Aorta (tissue), 5 donors: ENCODE data around the gene KIAA1755. TPM values are rescaled to one million over a fixed set of nuclear protein-coding genes. Genes with fewer than 3 reads are reported as not detected.
"Not testable (repeated sequence)": the region's sequence is repeated elsewhere in the genome, so short reads cannot be mapped to it uniquely, and the experiment has no call there.

Experiments
- ATAC-seq: fragments of 200-7000 bp; cut with Tn5 transposase; one replicate; pipeline ENCODE4 v1.9.1; 2022; ENCODE audit warnings: moderate library complexity; ENCODE audit not compliant: low FRiP score
- DNase-seq, 2 donors: peaks; one replicate each; pipeline ENCODE4 v3.0.0-alpha.2; 2020
- H3K27ac ChIP-seq, 2 donors: one replicate each; pipeline ENCODE4 v1.5.1; 2013; ENCODE audit warnings: low read length in 2 of 2, mild to moderate bottlenecking in 2 of 2, moderate library complexity in 2 of 2, control low read depth in 1 of 2, inconsistent platforms in 1 of 2, low read depth in 1 of 2
- H3K27me3 ChIP-seq, 2 donors: one replicate each; pipeline ENCODE4 v1.6.1; 2013; ENCODE audit warnings: control low read depth in 1 of 2, low read length in 1 of 2, mild to moderate bottlenecking in 1 of 2, moderate library complexity in 1 of 2; ENCODE audit not compliant: insufficient read depth in 2 of 2, control insufficient read depth in 1 of 2
- H3K36me3 ChIP-seq, 2 donors: one replicate each; pipeline ENCODE4 v1.6.1; 2013; ENCODE audit warnings: control low read depth in 1 of 2, low read length in 1 of 2, mild to moderate bottlenecking in 1 of 2; ENCODE audit not compliant: insufficient read depth in 2 of 2, control insufficient read depth in 1 of 2
- H3K4me1 ChIP-seq, 2 donors: one replicate each; pipeline ENCODE4 v1.6.1; 2013; ENCODE audit warnings: low read length in 2 of 2, control low read depth in 1 of 2, mild to moderate bottlenecking in 1 of 2, moderate library complexity in 1 of 2; ENCODE audit not compliant: insufficient read depth in 2 of 2, control insufficient read depth in 1 of 2
- H3K4me3 ChIP-seq, 2 donors: one replicate each; pipeline ENCODE4 v1.5.1; 2013; ENCODE audit warnings: low read length in 2 of 2, control low read depth in 1 of 2, mild to moderate bottlenecking in 1 of 2
- H3K9me3 ChIP-seq: one replicate; pipeline ENCODE4 v1.6.1; 2013; ENCODE audit warnings: mild to moderate bottlenecking, low read length; ENCODE audit not compliant: control insufficient read depth
- WGBS, 2 donors: extraction: QIAGEN DNeasy Blood & Tissue Kit; methylation state at CpG; one replicate each; pipeline ENCODE4 v1.1.7; 2013; 5-methylcytosine and 5-hydroxymethylcytosine counted together
- intact Hi-C, 2 donors: fragments of 100-400 bp; cut with DNase I; formaldehyde crosslinking; loops; one replicate each; pipeline versions ENCODE4 v1.14.2 to v1.15.0; 2022
- polyA plus RNA-seq, 2 donors: library from polyadenylated mRNA; stranded (reverse); fragments of 200-250 nt; gene quantifications; one replicate each; pipeline ENCODE4 v1.2.3, GENCODE V29; 2013
- total RNA-seq, 2 donors: library from RNA; stranded (reverse); fragmentation: NEBNext Ultra II Directional; extraction: Animal tissue kit (Norgen Biotek cat#: 25700); gene quantifications; one replicate each; pipeline ENCODE4 v1.2.1, GENCODE V29; 2021
- donor health status: healthy with polysubstance abuse.
- donor health status: Bipolar disorder and iron deficiency.
- donor health status: DM: no; HTN: no; CAD: no.
- donor health status: DM: no; HTN: no; CAD: no.
- donor health status: DM: yes; HTN: yes; CAD: no.

Gene KIAA1755
- total and polyA plus RNA-seq, 4 donors, result 2.0 to 46.4 (median 20.6) TPM

- H3K9me3 ChIP-seq, H3K4me3 ChIP-seq, DNase-seq, intact Hi-C loops, H3K27ac ChIP-seq, H3K4me1 ChIP-seq, H3K36me3 ChIP-seq, ATAC-seq, H3K27me3 ChIP-seq: not testable (repeated sequence)
- WGBS, 2 donors, result 95 to 96% methylated on average over 7 of the region's 7 CpGs
Observed at GRCh38 chr20:38284066-38284650, 23.6 kb upstream of the KIAA1755 start.

GRCh38 chr20:38283236-38283635, 22.7 kb upstream of the KIAA1755 start:
- 93 to 95% methylated on average over 2 of the region's 2 CpGs for WGBS, 2 donors
- Histone ChIP-seq H3K9me3 (no peaks in the 10 kb centered on the region), H3K36me3 (no peaks in the 10 kb centered on the region), H3K27ac (no peak overlapping the region), H3K27me3 (no peaks in the 10 kb centered on the region), H3K4me1 (no peaks in the 10 kb centered on the region), H3K4me3 (no peak overlapping the region)
- DNase-seq (no peak), ATAC-seq (no peak)
- intact Hi-C loops, result no loop called here

GRCh38 chr20:38281176-38281915, 20.8 kb upstream of the KIAA1755 start:
- WGBS, 2 donors, result 95% methylated on average over 6 of the region's 6 CpGs

GRCh38 chr20:38278763-38279162, 18.2 kb upstream of the KIAA1755 start:
- no peak for DNase-seq

More at GRCh38 chr20:38281176-38281915, 20.8 kb upstream of the KIAA1755 start:
- H3K4me3 ChIP-seq, H3K36me3 ChIP-seq, DNase-seq, H3K4me1 ChIP-seq, intact Hi-C loops, ATAC-seq, H3K9me3 ChIP-seq, H3K27me3 ChIP-seq, H3K27ac ChIP-seq: not testable (repeated sequence)

GRCh38 chr20:38278131-38278530, 17.6 kb upstream of the KIAA1755 start:
- no peaks in the 10 kb centered on the region for H3K27me3 ChIP-seq
- no peak for ATAC-seq
- intact Hi-C loops, result no loop called here
- no peak for DNase-seq
- 82 to 87% methylated on average over 14 of the region's 14 CpGs for WGBS, 2 donors
- H3K9me3 ChIP-seq, result no peaks in the 10 kb centered on the region
- H3K4me1 ChIP-seq, result no peaks in the 10 kb centered on the region
- H3K27ac ChIP-seq, result no peak overlapping the region
- no peaks in the 10 kb centered on the region for H3K36me3 ChIP-seq
- H3K4me3 ChIP-seq, result no peak overlapping the region

More at GRCh38 chr20:38278763-38279162, 18.2 kb upstream of the KIAA1755 start:
- 97 to 98% methylated on average over 2 of the region's 2 CpGs for WGBS, 2 donors
- Histone ChIP-seq H3K27ac (no peak overlapping the region), H3K9me3 (no peaks in the 10 kb centered on the region), H3K4me1 (no peaks in the 10 kb centered on the region), H3K36me3 (no peaks in the 10 kb centered on the region), H3K27me3 (no peaks in the 10 kb centered on the region), H3K4me3 (no peak overlapping the region)
- intact Hi-C loops, result no loop called here
- ATAC-seq, result no peak

- Histone ChIP-seq H3K36me3 (no peaks in the 10 kb centered on the region), H3K27me3 (no peaks in the 10 kb centered on the region), H3K4me1 (peaks cover 0 to 2% of the 10 kb centered on the region in 2 donors), H3K4me3 (no peak overlapping the region), H3K9me3 (no peaks in the 10 kb centered on the region), H3K27ac (no peak overlapping the region)
- intact Hi-C loops, result no loop called here
- ATAC-seq, result no peak
- 39 to 58% methylated on average over 2 of the region's 2 CpGs for WGBS, 2 donors
- no peak for DNase-seq
Observed at GRCh38 chr20:38277691-38278090, 17.2 kb upstream of the KIAA1755 start.

GRCh38 chr20:38277285-38277684, 16.8 kb upstream of the KIAA1755 start:
- Histone ChIP-seq H3K27ac (no peak overlapping the region), H3K9me3 (no peaks in the 10 kb centered on the region), H3K27me3 (no peaks in the 10 kb centered on the region), H3K4me3 (no peak overlapping the region), H3K4me1 (peaks cover under 1 to 4% of the 10 kb centered on the region in 2 donors), H3K36me3 (no peaks in the 10 kb centered on the region)
- 74 to 84% methylated on average over 5 of the region's 5 CpGs for WGBS, 2 donors
- DNase-seq, result no peak
- intact Hi-C loops, result no loop called here
- no peak for ATAC-seq

GRCh38 chr20:38275815-38276550, 15.4 kb upstream of the KIAA1755 start:
- Histone ChIP-seq H3K9me3 (no peaks in the 10 kb centered on the region), H3K4me1 (peaks cover 4 to 9% of the 10 kb centered on the region in 2 donors), H3K4me3 (no peak overlapping the region), H3K36me3 (no peaks in the 10 kb centered on the region), H3K27me3 (no peaks in the 10 kb centered on the region), H3K27ac (no peak overlapping the region)
- DNase-seq (no peak), ATAC-seq (no peak)
- intact Hi-C loops, result no loop called here
- WGBS, 2 donors, result 58 to 60% methylated on average over 12 of the region's 12 CpGs
